CD14-positive monocyte (primary cell): ENCODE results near the gene NLRC5. TPM values are rescaled to one million over a fixed set of nuclear protein-coding genes. Genes with fewer than 3 reads are reported as not detected.
"Not testable (repeated sequence)": the region's sequence is repeated elsewhere in the genome, so short reads cannot be mapped to it uniquely, and the experiment has no call there.

Experiments
- DNase-seq, 3 donors: peaks; one replicate each; pipeline ENCODE4 v3.0.0-alpha.2; 2011 to 2022
- H2AFZ ChIP-seq: 2 replicates; pipeline ENCODE4 v1.6.0; 2012; ENCODE audit warnings: mild to moderate bottlenecking, low read depth, low read length, inconsistent platforms; ENCODE audit not compliant: insufficient read depth, poor library complexity, severe bottlenecking
- H3K27ac ChIP-seq, 2 donors: 1 replicate in 1 of 2; 2 replicates in 1 of 2; pipeline ENCODE4 v1.5.1; 2012 to 2013; ENCODE audit warnings: low read length in 2 of 2, control low read depth in 1 of 2, inconsistent platforms in 1 of 2, low read depth in 1 of 2, mild to moderate bottlenecking in 1 of 2
- H3K27me3 ChIP-seq, 2 donors: one replicate each; pipeline versions ENCODE4 v1.6.0 to v1.6.1; 2011 to 2013; ENCODE audit warnings: low read length in 2 of 2; ENCODE audit not compliant: control insufficient read depth in 2 of 2, insufficient read depth in 2 of 2
- H3K36me3 ChIP-seq, 2 donors: replicated peaks in 1 of 2; 1 replicate in 1 of 2; 2 replicates in 1 of 2; pipeline versions ENCODE4 v1.5.1 to v1.6.1; 2012 to 2013; ENCODE audit warnings: low read length in 2 of 2, control low read depth in 1 of 2, inconsistent platforms in 1 of 2, mild to moderate bottlenecking in 1 of 2; ENCODE audit not compliant: insufficient read depth in 2 of 2, control insufficient read depth in 1 of 2
- H3K4me1 ChIP-seq, 2 donors: 1 replicate in 1 of 2; 2 replicates in 1 of 2; pipeline versions ENCODE4 v1.5.1 to v1.6.1; 2012 to 2013; ENCODE audit warnings: low read length in 2 of 2, control low read depth in 1 of 2, inconsistent platforms in 1 of 2, mild to moderate bottlenecking in 1 of 2, moderate library complexity in 1 of 2; ENCODE audit not compliant: insufficient read depth in 2 of 2, control insufficient read depth in 1 of 2
- H3K4me2 ChIP-seq: replicated peaks from 2 replicates; pipeline ENCODE3; 2012; ENCODE audit warnings: low read length, moderate library complexity, mild to moderate bottlenecking; ENCODE audit not compliant: poor library complexity, severe bottlenecking; ENCODE audit errors: extremely low read depth
- H3K4me3 ChIP-seq, 3 experiments: fragments of 200-600 bp in 1 of 3; sonication (generic) in 1 of 3; replicated peaks in 1 of 3; 1 replicate in 2 of 3; 2 replicates in 1 of 3; pipeline ENCODE4 v1.5.1; 2011 to 2013; ENCODE audit warnings: low read length in 3 of 3, mild to moderate bottlenecking in 3 of 3, control low read depth in 2 of 3, low read depth in 2 of 3, inconsistent platforms in 1 of 3, moderate library complexity in 1 of 3
- H3K79me2 ChIP-seq: 2 replicates; pipeline ENCODE4 v1.6.0; 2012; ENCODE audit warnings: mild to moderate bottlenecking, control low read depth, inconsistent platforms, low read length, moderate library complexity; ENCODE audit not compliant: insufficient read depth
- H3K9ac ChIP-seq: 2 replicates; pipeline ENCODE4 v1.6.0; 2017; ENCODE audit warnings: low read length, mild to moderate bottlenecking; ENCODE audit not compliant: insufficient read depth, poor library complexity, severe bottlenecking
- H3K9me3 ChIP-seq, 2 donors: replicated peaks in 1 of 2; 1 replicate in 1 of 2; 2 replicates in 1 of 2; pipeline versions ENCODE4 v1.5.1 to v1.6.1; 2012 to 2013; ENCODE audit warnings: low read length in 2 of 2, control low read depth in 1 of 2; ENCODE audit not compliant: control insufficient read depth in 1 of 2, insufficient read depth in 1 of 2
- H4K20me1 ChIP-seq: 2 replicates; pipeline ENCODE4 v1.6.0; 2012; ENCODE audit warnings: mild to moderate bottlenecking, low read length, control low read depth, moderate library complexity; ENCODE audit not compliant: insufficient read depth
- H3K27ac Mint-ChIP-seq, 7 donors: one replicate each; pipeline ENCODE4 v1.8.0; 2020; ENCODE audit warnings: mild to moderate bottlenecking in 7 of 7, mixed read lengths in 7 of 7, moderate library complexity in 6 of 7, inconsistent platforms in 2 of 7
- H3K27me3 Mint-ChIP-seq, 3 donors: one replicate each; pipeline ENCODE4 v1.8.0; 2021 to 2022; ENCODE audit warnings: low read depth in 3 of 3, mild to moderate bottlenecking in 3 of 3, mixed read lengths in 3 of 3, moderate library complexity in 3 of 3, inconsistent platforms in 1 of 3
- H3K36me3 Mint-ChIP-seq, 2 donors: one replicate each; pipeline ENCODE4 v1.8.0; 2020; ENCODE audit warnings: mixed read lengths in 2 of 2, inconsistent platforms in 1 of 2, mild to moderate bottlenecking in 1 of 2
- H3K4me1 Mint-ChIP-seq: one replicate; pipeline ENCODE4 v1.8.0; 2020; ENCODE audit warnings: mild to moderate bottlenecking, mixed read lengths
- H3K4me3 Mint-ChIP-seq, 2 donors: one replicate each; pipeline ENCODE4 v1.8.0; 2020; ENCODE audit warnings: mild to moderate bottlenecking in 2 of 2, mixed read lengths in 2 of 2, moderate library complexity in 1 of 2
- H3K9me3 Mint-ChIP-seq, 7 donors: one replicate each; pipeline ENCODE4 v1.8.0; 2020 to 2022; ENCODE audit warnings: mixed read lengths in 7 of 7, mild to moderate bottlenecking in 6 of 7, moderate library complexity in 6 of 7, inconsistent platforms in 2 of 7
- WGBS: methylation state at CpG from one replicate; pipeline ENCODE4 v1.1.5; 2013; ENCODE audit warnings: missing lambda C conversion rate; ENCODE audit not compliant: insufficient coverage; 5-methylcytosine and 5-hydroxymethylcytosine counted together
- intact Hi-C, 2 donors: fragments of 100-400 bp; cut with micrococcal nuclease; formaldehyde crosslinking; loops; one replicate each; pipeline versions ENCODE4 v1.15.0 to v1.15.1; 2023
- polyA plus RNA-seq, 3 donors: library from polyadenylated mRNA; depleted of rRNA in 1 of 3; unstranded in 2 of 3; stranded (reverse) in 1 of 3; fragments of 300-500 nt in 2 of 3; fragments of >200 nt in 1 of 3; fragmentation: Illumina TruSeq in 2 of 3; gene quantifications; 1 replicate in 2 of 3; 2 replicates in 1 of 3; pipeline ENCODE4 v1.2.3, GENCODE V29; 2012 to 2021
- TF ChIP-seq, protein P1 (sequence below): fragments of 200-600 bp; IDR thresholded peaks from one replicate; pipeline ENCODE4 v1.8.0; 2022; ENCODE audit warnings: antibody characterized with exemption, mild to moderate bottlenecking

The NLRC5 gene
- polyA plus RNA-seq, 3 donors: 10.3 to 171 (median 21.6) TPM

DNA sequence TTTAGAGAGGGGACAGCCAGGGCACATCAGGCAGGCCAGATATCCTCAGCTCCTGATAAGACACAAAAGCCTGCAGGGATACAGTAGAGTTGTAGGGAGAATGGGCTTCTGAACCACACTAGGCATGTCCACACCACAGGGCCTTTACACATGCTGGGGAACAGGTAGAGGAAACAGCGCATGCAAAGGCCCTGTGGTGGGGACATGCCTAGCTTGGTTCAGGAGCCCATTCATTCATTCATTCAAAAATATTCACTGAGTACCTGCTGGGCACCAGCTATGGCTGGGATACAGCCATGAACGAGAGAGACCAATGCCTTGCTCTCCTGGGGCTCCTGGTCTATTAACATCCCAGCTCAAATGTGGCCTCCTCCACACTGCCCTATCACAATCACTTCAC, 107.4 kb downstream of the NLRC5 start:
- H3K27me3 ChIP-seq: no peaks in the 10 kb centered on the region
- H3K4me1 ChIP-seq: peaks cover 18 to 29% of the 10 kb centered on the region in 2 donors
- DNase-seq: no peak
- Mint-ChIP-seq H3K36me3 (peaks cover 14 to 39% of the 10 kb centered on the region in 2 donors), H3K27me3 (no peaks in the 10 kb centered on the region), H3K4me3 (no peak overlapping the region), H3K27ac (no peak overlapping the region), H3K4me1 (peaks cover 51% of the 10 kb centered on the region), H3K9me3 (no peaks in the 10 kb centered on the region)
- no peak overlapping the region for H3K4me2 ChIP-seq
- H3K9me3 ChIP-seq: no peaks in the 10 kb centered on the region
- H3K27ac ChIP-seq: no peak overlapping the region
- intact Hi-C loops: no loop called here
- H3K9ac ChIP-seq: no peak overlapping the region
- H3K4me3 ChIP-seq: no peak overlapping the region
- H4K20me1 ChIP-seq: peaks cover 61% of the 10 kb centered on the region
- no peak overlapping the region for H2AFZ ChIP-seq
- peaks cover 0 to 5% of the 10 kb centered on the region in 2 donors for H3K36me3 ChIP-seq
- H3K79me2 ChIP-seq: peaks cover 86% of the 10 kb centered on the region
- TF ChIP-seq, protein P1, sequence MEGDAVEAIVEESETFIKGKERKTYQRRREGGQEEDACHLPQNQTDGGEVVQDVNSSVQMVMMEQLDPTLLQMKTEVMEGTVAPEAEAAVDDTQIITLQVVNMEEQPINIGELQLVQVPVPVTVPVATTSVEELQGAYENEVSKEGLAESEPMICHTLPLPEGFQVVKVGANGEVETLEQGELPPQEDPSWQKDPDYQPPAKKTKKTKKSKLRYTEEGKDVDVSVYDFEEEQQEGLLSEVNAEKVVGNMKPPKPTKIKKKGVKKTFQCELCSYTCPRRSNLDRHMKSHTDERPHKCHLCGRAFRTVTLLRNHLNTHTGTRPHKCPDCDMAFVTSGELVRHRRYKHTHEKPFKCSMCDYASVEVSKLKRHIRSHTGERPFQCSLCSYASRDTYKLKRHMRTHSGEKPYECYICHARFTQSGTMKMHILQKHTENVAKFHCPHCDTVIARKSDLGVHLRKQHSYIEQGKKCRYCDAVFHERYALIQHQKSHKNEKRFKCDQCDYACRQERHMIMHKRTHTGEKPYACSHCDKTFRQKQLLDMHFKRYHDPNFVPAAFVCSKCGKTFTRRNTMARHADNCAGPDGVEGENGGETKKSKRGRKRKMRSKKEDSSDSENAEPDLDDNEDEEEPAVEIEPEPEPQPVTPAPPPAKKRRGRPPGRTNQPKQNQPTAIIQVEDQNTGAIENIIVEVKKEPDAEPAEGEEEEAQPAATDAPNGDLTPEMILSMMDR: no peak
- WGBS: 95% methylated on average over 2 of the region's 2 CpGs

GRCh38 chr16:57098188-57098841, 109.0 kb downstream of the NLRC5 start:
- no peaks in the 10 kb centered on the region for H3K9me3 Mint-ChIP-seq
- H3K4me2 ChIP-seq: no peak overlapping the region
- peaks cover 0 to 5% of the 10 kb centered on the region in 2 donors for H3K36me3 ChIP-seq
- TF ChIP-seq, protein P1: no peak
- H3K27me3 ChIP-seq: no peaks in the 10 kb centered on the region
- H3K4me3 Mint-ChIP-seq: no peak overlapping the region
- intact Hi-C loops: no loop called here
- H3K4me3 ChIP-seq: no peak overlapping the region
- H2AFZ ChIP-seq: no peak overlapping the region
- H3K27me3 Mint-ChIP-seq: no peaks in the 10 kb centered on the region
- peaks cover 96% of the 10 kb centered on the region for H3K79me2 ChIP-seq
- H4K20me1 ChIP-seq: peaks cover 64% of the 10 kb centered on the region
- no peak overlapping the region for H3K9ac ChIP-seq
- H3K27ac Mint-ChIP-seq: peak overlapping the region in 2 of 7 donors; percentile 10 to 23
- peaks cover 49% of the 10 kb centered on the region for H3K4me1 Mint-ChIP-seq
- no peak for DNase-seq
- 91% methylated on average over 13 of the region's 14 CpGs for WGBS
- H3K4me1 ChIP-seq: peaks cover 14 to 23% of the 10 kb centered on the region in 2 donors
- H3K36me3 Mint-ChIP-seq: peaks cover 17 to 50% of the 10 kb centered on the region in 2 donors
- no peaks in the 10 kb centered on the region for H3K9me3 ChIP-seq
- H3K27ac ChIP-seq: no peak overlapping the region

- H3K4me3 ChIP-seq, H3K4me2 ChIP-seq, H3K4me1 ChIP-seq, H2AFZ ChIP-seq, H3K9ac ChIP-seq, H3K9me3 Mint-ChIP-seq, H3K36me3 ChIP-seq, intact Hi-C loops, H3K4me3 Mint-ChIP-seq, H3K27ac ChIP-seq, H3K27me3 Mint-ChIP-seq, H3K9me3 ChIP-seq, H3K27me3 ChIP-seq, DNase-seq: not testable (repeated sequence)
- Histone ChIP-seq H3K79me2 (peaks cover 96% of the 10 kb centered on the region), H4K20me1 (peaks cover 60% of the 10 kb centered on the region)
- Mint-ChIP-seq H3K27ac (peak overlapping the region in 3 of 7 donors; percentile 1 to 53 (median 32)), H3K4me1 (peaks cover 39% of the 10 kb centered on the region), H3K36me3 (peaks cover 17 to 46% of the 10 kb centered on the region in 2 donors)
- WGBS: 94% methylated on average over 2 of the region's 6 CpGs
Observed at GRCh38 chr16:57099965-57100364, 110.6 kb downstream of the NLRC5 start.
